Mesenchymal stem cell (in vitro differentiated cells and primary cell): ENCODE results near the gene CDH4.

Source experiments
- DNase-seq: peaks from one replicate; pipeline ENCODE4 v3.0.0-alpha.2; 2013
- H2AFZ ChIP-seq: one replicate; pipeline ENCODE4 v1.6.1; 2013; ENCODE audit warnings: low read depth, mild to moderate bottlenecking, control low read depth, inconsistent platforms, low read length, moderate library complexity
- H2AK5ac ChIP-seq: 2 replicates; pipeline ENCODE4 v1.6.1; 2013; ENCODE audit warnings: low read length, moderate library complexity, mild to moderate bottlenecking, inconsistent platforms; ENCODE audit not compliant: severe bottlenecking
- H2BK120ac ChIP-seq: one replicate; pipeline ENCODE4 v1.6.1; 2013; ENCODE audit warnings: low read depth, mild to moderate bottlenecking, inconsistent platforms, low read length, moderate library complexity
- H2BK12ac ChIP-seq, 2 experiments: one replicate each; pipeline ENCODE4 v1.6.1; 2013; ENCODE audit warnings: inconsistent platforms in 2 of 2, low read length in 2 of 2, mild to moderate bottlenecking in 2 of 2, moderate library complexity in 2 of 2, control low read depth in 1 of 2
- H2BK15ac ChIP-seq: one replicate; pipeline ENCODE4 v1.6.1; 2013; ENCODE audit warnings: mild to moderate bottlenecking, low read depth, inconsistent platforms; ENCODE audit not compliant: poor library complexity, severe bottlenecking
- H2BK5ac ChIP-seq: 2 replicates; pipeline ENCODE4 v1.6.1; 2013; ENCODE audit warnings: low read depth, mild to moderate bottlenecking, low read length, control low read depth, inconsistent platforms; ENCODE audit not compliant: poor library complexity, severe bottlenecking
- H3K14ac ChIP-seq, 2 experiments: one replicate each; pipeline ENCODE4 v1.6.1; 2013; ENCODE audit warnings: inconsistent platforms in 2 of 2, low read length in 2 of 2, control low read depth in 1 of 2, mild to moderate bottlenecking in 1 of 2, moderate library complexity in 1 of 2
- H3K18ac ChIP-seq, 2 experiments: one replicate each; pipeline ENCODE4 v1.6.1; 2013; ENCODE audit warnings: inconsistent platforms in 2 of 2, low read length in 2 of 2, control low read depth in 1 of 2, low read depth in 1 of 2, mild to moderate bottlenecking in 1 of 2
- H3K23ac ChIP-seq, 2 experiments: one replicate each; pipeline ENCODE4 v1.6.1; 2013; ENCODE audit warnings: inconsistent platforms in 2 of 2, low read length in 2 of 2, mild to moderate bottlenecking in 2 of 2, moderate library complexity in 2 of 2, control low read depth in 1 of 2
- H3K27ac ChIP-seq: 2 replicates; pipeline ENCODE4 v1.5.1; 2013; ENCODE audit warnings: mild to moderate bottlenecking, moderate library complexity, low read length, control low read depth, inconsistent platforms; ENCODE audit not compliant: poor library complexity, severe bottlenecking
- H3K27me3 ChIP-seq, 2 experiments: 2 replicates each; pipeline versions ENCODE4 v1.6.1 to v1.7.0; 2013; ENCODE audit warnings: low read length in 2 of 2, mild to moderate bottlenecking in 2 of 2, moderate library complexity in 2 of 2, control low read depth in 1 of 2, inconsistent platforms in 1 of 2; ENCODE audit not compliant: control insufficient read depth in 1 of 2, insufficient read depth in 1 of 2
- H3K36me3 ChIP-seq, 2 experiments: 2 replicates each; pipeline versions ENCODE4 v1.6.1 to v1.7.0; 2013; ENCODE audit warnings: low read length in 2 of 2, control low read depth in 1 of 2, inconsistent platforms in 1 of 2, low read depth in 1 of 2, mild to moderate bottlenecking in 1 of 2; ENCODE audit not compliant: insufficient read depth in 2 of 2, control insufficient read depth in 1 of 2
- H3K4ac ChIP-seq, 2 experiments: one replicate each; pipeline ENCODE4 v1.6.1; 2013; ENCODE audit warnings: inconsistent platforms in 2 of 2, low read length in 2 of 2, mild to moderate bottlenecking in 2 of 2, moderate library complexity in 2 of 2, control low read depth in 1 of 2, low read depth in 1 of 2
- H3K4me1 ChIP-seq: 2 replicates; pipeline ENCODE4 v1.6.1; 2013; ENCODE audit warnings: low read depth, low read length, control low read depth; ENCODE audit not compliant: control insufficient read depth, insufficient read depth
- H3K4me2 ChIP-seq: 2 replicates; pipeline ENCODE4 v1.6.1; 2013; ENCODE audit warnings: low read length, mild to moderate bottlenecking, inconsistent platforms; ENCODE audit not compliant: poor library complexity, severe bottlenecking
- H3K4me3 ChIP-seq, 2 experiments: 2 replicates each; pipeline versions ENCODE4 v1.5.1 to v1.7.0; 2013; ENCODE audit warnings: low read length in 2 of 2, mild to moderate bottlenecking in 2 of 2, control low read depth in 1 of 2, low read depth in 1 of 2; ENCODE audit not compliant: insufficient read depth in 1 of 2
- H3K79me1 ChIP-seq: replicated peaks from 2 replicates; pipeline ENCODE4 v1.6.1; 2013; ENCODE audit warnings: mild to moderate bottlenecking, control low read depth, low read length, inconsistent platforms; ENCODE audit not compliant: poor library complexity, severe bottlenecking
- H3K9ac ChIP-seq: 2 replicates; pipeline ENCODE4 v1.7.0; 2013; ENCODE audit warnings: mild to moderate bottlenecking, low read length, moderate library complexity
- H3K9me3 ChIP-seq: 2 replicates; pipeline ENCODE4 v1.7.0; 2013; ENCODE audit warnings: mild to moderate bottlenecking, low read length; ENCODE audit not compliant: control insufficient read depth
- H4K8ac ChIP-seq: one replicate; pipeline ENCODE4 v1.6.1; 2013; ENCODE audit warnings: inconsistent platforms, mild to moderate bottlenecking, low read length, moderate library complexity
- H4K91ac ChIP-seq: one replicate; pipeline ENCODE4 v1.6.1; 2013; ENCODE audit warnings: mild to moderate bottlenecking, low read length, inconsistent platforms
- WGBS: methylation state at CpG from one replicate; pipeline ENCODE4 v1.1.7; 2013; ENCODE audit warnings: mixed read lengths; 5-methylcytosine and 5-hydroxymethylcytosine counted together

CDH4 gene

DNA sequence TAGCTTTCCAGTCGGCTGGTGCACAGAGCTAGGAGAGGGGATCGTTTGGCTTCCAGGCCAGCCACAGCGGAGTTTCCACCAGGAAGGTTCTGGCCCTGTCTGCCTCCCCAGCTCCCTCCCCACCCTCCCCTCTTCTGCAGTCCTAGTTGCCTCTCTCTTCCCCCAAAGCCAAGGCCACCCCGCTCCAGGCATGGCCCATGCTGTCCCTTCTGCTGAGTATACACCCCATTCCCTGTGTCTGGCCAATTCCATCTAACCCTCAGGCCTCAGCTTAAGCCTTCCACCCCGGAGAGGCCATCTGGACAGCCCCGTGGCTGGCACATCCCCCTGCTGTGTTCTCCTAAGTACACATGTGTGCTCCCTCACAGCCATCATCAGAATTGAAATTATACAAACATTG, 167.4 kb downstream of the CDH4 start:
- Histone ChIP-seq H3K18ac (no peak overlapping the region), H3K27ac (no peak overlapping the region), H3K4me1 (peaks cover 2% of the 10 kb centered on the region), H3K23ac (no peak overlapping the region), H2AK5ac (no peak overlapping the region), H3K27me3 (peaks cover 0 to 4% of the 10 kb centered on the region in 2 experiments), H4K91ac (no peak overlapping the region), H4K8ac (no peak overlapping the region), H3K9me3 (peaks cover 8% of the 10 kb centered on the region), H3K9ac (no peak overlapping the region), H3K4ac (no peak overlapping the region), H3K79me1 (no peaks in the 10 kb centered on the region), H3K4me3 (no peak overlapping the region), H3K14ac (no peak overlapping the region), H3K36me3 (no peaks in the 10 kb centered on the region), H3K4me2 (no peak overlapping the region), H2BK12ac (no peak overlapping the region), H2BK120ac (no peak overlapping the region), H2BK15ac (no peak overlapping the region), H2AFZ (no peak overlapping the region), H2BK5ac (no peak overlapping the region)
- DNase-seq: no peak
- 92% methylated on average over 6 of the region's 6 CpGs for WGBS

GRCh38 chr20:61420056-61420455, 168.0 kb downstream of the CDH4 start:
- no peaks in the 10 kb centered on the region for H3K79me1 ChIP-seq
- H3K14ac ChIP-seq: no peak overlapping the region
- H3K9me3 ChIP-seq: peaks cover 8% of the 10 kb centered on the region
- no peak overlapping the region for H3K9ac ChIP-seq
- no peak overlapping the region for H2BK120ac ChIP-seq
- H3K27me3 ChIP-seq: peaks cover 0 to 4% of the 10 kb centered on the region in 2 experiments
- H3K23ac ChIP-seq: no peak overlapping the region
- H2AK5ac ChIP-seq: no peak overlapping the region
- H3K27ac ChIP-seq: no peak overlapping the region
- H2BK5ac ChIP-seq: no peak overlapping the region
- H2AFZ ChIP-seq: no peak overlapping the region
- H2BK12ac ChIP-seq: no peak overlapping the region
- no peak overlapping the region for H3K4ac ChIP-seq
- H2BK15ac ChIP-seq: no peak overlapping the region
- no peaks in the 10 kb centered on the region for H3K36me3 ChIP-seq
- H4K8ac ChIP-seq: no peak overlapping the region
- H3K4me3 ChIP-seq: no peak overlapping the region
- no peak overlapping the region for H4K91ac ChIP-seq
- H3K4me2 ChIP-seq: no peak overlapping the region
- WGBS: 95% methylated on average over 6 of the region's 6 CpGs
- peaks cover 4% of the 10 kb centered on the region for H3K4me1 ChIP-seq
- DNase-seq: no peak
- H3K18ac ChIP-seq: no peak overlapping the region

GRCh38 chr20:61420781-61421180, 168.7 kb downstream of the CDH4 start:
- Histone ChIP-seq H2BK12ac (no peak overlapping the region), H2BK15ac (no peak overlapping the region), H3K18ac (no peak overlapping the region), H3K4me2 (no peak overlapping the region), H3K79me1 (no peaks in the 10 kb centered on the region), H3K27ac (no peak overlapping the region), H2BK5ac (no peak overlapping the region), H3K27me3 (peaks cover 0 to 4% of the 10 kb centered on the region in 2 experiments), H2BK120ac (no peak overlapping the region), H3K9me3 (peaks cover 8% of the 10 kb centered on the region), H3K14ac (no peak overlapping the region), H3K36me3 (no peaks in the 10 kb centered on the region), H3K23ac (no peak overlapping the region), H2AK5ac (no peak overlapping the region), H3K4ac (no peak overlapping the region), H3K9ac (no peak overlapping the region), H4K91ac (no peak overlapping the region), H3K4me3 (no peak overlapping the region), H4K8ac (no peak overlapping the region), H3K4me1 (peaks cover 4% of the 10 kb centered on the region), H2AFZ (no peak overlapping the region)
- 91% methylated on average over 7 of the region's 7 CpGs for WGBS
- no peak for DNase-seq

DNA sequence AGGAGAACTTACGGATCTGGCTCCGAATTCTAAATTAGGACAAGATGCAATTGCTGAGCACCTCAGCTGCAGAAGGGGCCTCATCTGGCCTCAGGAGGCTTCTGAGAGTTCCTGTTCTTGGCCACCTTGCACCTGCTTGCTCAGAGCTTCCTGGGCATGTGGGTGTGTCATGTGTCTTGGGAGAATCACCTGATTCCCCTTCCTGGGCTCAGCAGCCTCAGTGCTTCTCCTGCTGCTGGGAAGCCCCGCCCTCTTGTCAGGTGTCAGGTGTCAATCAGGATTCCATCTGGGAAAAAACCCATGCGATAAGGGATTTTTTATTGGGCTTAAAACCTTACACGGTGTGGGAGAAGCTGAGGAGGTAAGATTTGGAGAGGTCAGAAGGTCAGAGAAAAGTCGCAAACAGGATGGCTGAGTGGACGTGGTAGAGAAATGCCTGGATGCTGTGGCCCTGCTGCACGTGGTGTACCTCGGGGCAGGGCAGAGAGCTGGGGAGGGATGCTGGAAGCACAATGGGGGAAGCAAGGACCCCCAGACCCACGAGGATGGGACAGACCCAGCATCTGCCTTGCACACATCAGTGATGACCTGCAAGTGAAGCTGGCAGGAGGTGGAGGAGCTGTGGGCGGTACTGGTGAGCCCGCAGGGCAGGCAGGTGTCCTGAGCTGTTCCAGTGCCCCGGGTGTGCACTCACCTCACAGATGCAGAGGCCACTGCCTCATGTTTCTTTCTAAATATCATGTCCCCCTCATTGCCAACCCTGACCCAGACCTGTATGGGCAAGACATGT, 170.8 kb downstream of the CDH4 start:
- no peak for DNase-seq
- Histone ChIP-seq H3K4me3 (no peak overlapping the region), H2AFZ (no peak overlapping the region)

More for the DNA sequence above, 170.8 kb downstream of the CDH4 start:
- Histone ChIP-seq H3K4ac (no peak overlapping the region), H3K27ac (no peak overlapping the region), H2BK15ac (no peak overlapping the region), H3K79me1 (peaks cover 2% of the 10 kb centered on the region), H3K9ac (no peak overlapping the region), H3K14ac (no peak overlapping the region), H3K27me3 (peaks cover 6% of the 10 kb centered on the region in 2 experiments), H2BK12ac (no peak overlapping the region), H4K91ac (no peak overlapping the region), H2BK120ac (no peak overlapping the region), H3K4me2 (no peak overlapping the region), H3K23ac (no peak overlapping the region), H3K4me1 (peaks cover 6% of the 10 kb centered on the region), H2AK5ac (no peak overlapping the region), H2BK5ac (no peak overlapping the region), H3K9me3 (peaks cover 8% of the 10 kb centered on the region), H4K8ac (no peak overlapping the region), H3K36me3 (no peaks in the 10 kb centered on the region), H3K18ac (no peak overlapping the region)
- 78% methylated on average over 13 of the region's 13 CpGs for WGBS
